Astrocyte (in vitro differentiated cells and primary cell): ENCODE data around the gene PDF. TPM values are rescaled to one million over a fixed set of nuclear protein-coding genes. Genes with fewer than 3 reads are reported as not detected.
A peak's percentile ranks its signal among the peaks of the same experiment; 100 is the strongest.

ENCODE experiments used
- DNase-seq: peaks from one replicate; pipeline ENCODE4 v3.0.0-alpha.2; 2010; ENCODE audit warnings: low read depth
- FAIRE-seq: peaks from 2 replicates; lab custom pipeline; 2011; peaks lifted over from hg19 to GRCh38; lab: Jason Lieb, UNC
- H2AFZ ChIP-seq: 2 replicates; pipeline ENCODE4 v1.6.0; 2012; ENCODE audit warnings: low read depth, low read length, inconsistent platforms
- H3K27ac ChIP-seq: 2 replicates; pipeline ENCODE4 v1.5.1; 2011; ENCODE audit warnings: low read depth, low read length, inconsistent platforms
- H3K27me3 ChIP-seq: 2 replicates; pipeline ENCODE4 v1.6.0; 2011; ENCODE audit warnings: low read length, inconsistent platforms; ENCODE audit not compliant: insufficient read depth
- H3K36me3 ChIP-seq: 2 replicates; pipeline ENCODE4 v1.5.1; 2011; ENCODE audit warnings: low read length, inconsistent platforms; ENCODE audit not compliant: insufficient read depth
- H3K4me1 ChIP-seq: 2 replicates; pipeline ENCODE4 v1.5.1; 2011; ENCODE audit warnings: low read length, inconsistent platforms; ENCODE audit not compliant: insufficient read depth
- H3K4me2 ChIP-seq: 2 replicates; pipeline ENCODE4 v1.6.0; 2012; ENCODE audit warnings: low read length, inconsistent platforms
- H3K4me3 ChIP-seq: 2 replicates; pipeline ENCODE4 v1.5.1; 2011; ENCODE audit warnings: low read depth, mild to moderate bottlenecking, low read length, inconsistent platforms; ENCODE audit not compliant: insufficient read depth
- H3K79me2 ChIP-seq: 2 replicates; pipeline ENCODE4 v1.6.0; 2012; ENCODE audit warnings: mild to moderate bottlenecking, low read length, inconsistent platforms; ENCODE audit not compliant: insufficient read depth
- H3K9ac ChIP-seq: 2 replicates; pipeline ENCODE4 v1.6.0; 2012; ENCODE audit warnings: mild to moderate bottlenecking, low read length, inconsistent platforms
- H3K9me3 ChIP-seq: 2 replicates; pipeline ENCODE4 v1.5.1; 2012; ENCODE audit warnings: low read depth, mild to moderate bottlenecking, low read length, inconsistent platforms; ENCODE audit not compliant: insufficient read depth
- H4K20me1 ChIP-seq: 2 replicates; pipeline ENCODE4 v1.6.0; 2012; ENCODE audit warnings: low read length, inconsistent platforms; ENCODE audit not compliant: insufficient read depth
- H3K27ac Mint-ChIP-seq: one replicate; pipeline ENCODE4 v1.8.0; 2021; ENCODE audit warnings: mild to moderate bottlenecking, mixed read lengths; ENCODE audit not compliant: unreplicated experiment
- H3K27me3 Mint-ChIP-seq: one replicate; pipeline ENCODE4 v1.8.0; 2021; ENCODE audit warnings: low read depth, mixed read lengths; ENCODE audit not compliant: unreplicated experiment
- H3K36me3 Mint-ChIP-seq: one replicate; pipeline ENCODE4 v1.8.0; 2021; ENCODE audit warnings: low read depth, mixed read lengths; ENCODE audit not compliant: unreplicated experiment
- H3K4me1 Mint-ChIP-seq: one replicate; pipeline ENCODE4 v1.8.0; 2021; ENCODE audit warnings: low read depth, mixed read lengths; ENCODE audit not compliant: unreplicated experiment
- H3K4me3 Mint-ChIP-seq: one replicate; pipeline ENCODE4 v1.8.0; 2021; ENCODE audit warnings: mild to moderate bottlenecking, moderate library complexity, mixed read lengths; ENCODE audit not compliant: unreplicated experiment
- H3K9me3 Mint-ChIP-seq: one replicate; pipeline ENCODE4 v1.8.0; 2021; ENCODE audit warnings: mild to moderate bottlenecking, mixed read lengths; ENCODE audit not compliant: unreplicated experiment
- CTCF ChIP-seq: IDR thresholded peaks from 2 replicates; pipeline ENCODE4 v1.5.1; 2011; ENCODE audit warnings: low read depth, mild to moderate bottlenecking, inconsistent platforms, low read length, moderate library complexity; ENCODE audit not compliant: insufficient read depth
- EZH2 ChIP-seq: IDR thresholded peaks from 2 replicates; pipeline ENCODE4 v1.6.1; 2012; ENCODE audit warnings: mild to moderate bottlenecking, low read length, inconsistent platforms; ENCODE audit not compliant: insufficient read depth
- total RNA-seq: library from RNA; stranded (reverse); gene quantifications from 2 replicates; pipeline ENCODE4 v1.2.1, GENCODE V29; 2021

The PDF gene
- total RNA-seq, 1 donor from 2014 or later: 14.9 TPM

- peak; percentile 43 for FAIRE-seq
- Histone ChIP-seq H3K79me2 (peaks cover 14% of the 10 kb centered on the region), H2AFZ (no peak overlapping the region), H3K9me3 (no peaks in the 10 kb centered on the region), H3K4me1 (peaks cover 25% of the 10 kb centered on the region), H4K20me1 (no peaks in the 10 kb centered on the region), H3K27ac (no peak overlapping the region), H3K4me2 (no peak overlapping the region), H3K4me3 (no peak overlapping the region), H3K27me3 (no peaks in the 10 kb centered on the region), H3K9ac (no peak overlapping the region), H3K36me3 (no peaks in the 10 kb centered on the region)
- Mint-ChIP-seq H3K4me1 (no peaks in the 10 kb centered on the region), H3K27ac (no peak overlapping the region), H3K27me3 (no peaks in the 10 kb centered on the region), H3K36me3 (peaks cover 3% of the 10 kb centered on the region), H3K9me3 (no peaks in the 10 kb centered on the region), H3K4me3 (no peak overlapping the region)
- no peak for DNase-seq
- TF ChIP-seq CTCF (no peak), EZH2 (no peak)
Observed at GRCh38 chr16:69277413-69277812, 53.0 kb downstream of the PDF start.

Other genes with a start within 250 kb of the PDF start
- 1.7 and 2.0 TPM in 2 replicates for gene HAS3, start 224.9 kb downstream of the PDF start, total RNA-seq
- 86.4 and 89.2 TPM in 2 replicates for gene CHTF8, start 198.0 kb downstream of the PDF start, total RNA-seq
- gene UTP4, start 197.9 kb downstream of the PDF start, total RNA-seq: 68.1 and 69.4 TPM in 2 replicates
- gene SNTB2, start 143.4 kb downstream of the PDF start, total RNA-seq: 30.4 and 31.7 TPM in 2 replicates
- 27.9 and 28.9 TPM in 2 replicates for gene VPS4A, start 19.2 kb downstream of the PDF start, total RNA-seq
- 32.4 and 36.7 TPM in 2 replicates for gene COG8, start 9.0 kb upstream of the PDF start, total RNA-seq
- 34.3 and 35.7 TPM in 2 replicates for gene NIP7, start 9.2 kb upstream of the PDF start, total RNA-seq
- gene TMED6, start 21.2 kb upstream of the PDF start, total RNA-seq: 0.58 and 0.64 TPM in 2 replicates
- 26.4 and 31.3 TPM in 2 replicates for gene TERF2, start 55.4 kb upstream of the PDF start, total RNA-seq
- gene CYB5B, start 94.0 kb upstream of the PDF start, total RNA-seq: 127 and 149 TPM in 2 replicates
- 79.1 and 96.2 TPM in 2 replicates for gene NFAT5, start 235.4 kb upstream of the PDF start, total RNA-seq